Dendritic cell treated with granulocyte-macrophage colony-stimulating factor and Interleukin-4, amounts not matched to agents 40 ng/mL and 50 ng/mL, for 4 days (primary cell): ENCODE results near the gene HNRNPH1.

ENCODE experiments used
- H3K27ac Mint-ChIP-seq: one replicate; pipeline ENCODE4 v1.8.0; 2022; ENCODE audit warnings: mild to moderate bottlenecking, mixed read lengths
- H3K27me3 Mint-ChIP-seq: one replicate; pipeline ENCODE4 v1.8.0; 2022; ENCODE audit warnings: mild to moderate bottlenecking, mixed read lengths
- H3K36me3 Mint-ChIP-seq: one replicate; pipeline ENCODE4 v1.8.0; 2022; ENCODE audit warnings: low read depth, mixed read lengths
- H3K4me1 Mint-ChIP-seq: one replicate; pipeline ENCODE4 v1.8.0; 2022; ENCODE audit warnings: low read depth, mixed read lengths
- H3K4me3 Mint-ChIP-seq: one replicate; pipeline ENCODE4 v1.8.0; 2022; ENCODE audit warnings: mild to moderate bottlenecking, moderate library complexity, mixed read lengths
- H3K9me3 Mint-ChIP-seq: one replicate; pipeline ENCODE4 v1.8.0; 2022; ENCODE audit warnings: mixed read lengths
- intact Hi-C: fragments of 100-400 bp; cut with micrococcal nuclease; formaldehyde crosslinking; loops from one replicate; pipeline ENCODE4 v1.15.0; 2022

HNRNPH1 gene

DNA sequence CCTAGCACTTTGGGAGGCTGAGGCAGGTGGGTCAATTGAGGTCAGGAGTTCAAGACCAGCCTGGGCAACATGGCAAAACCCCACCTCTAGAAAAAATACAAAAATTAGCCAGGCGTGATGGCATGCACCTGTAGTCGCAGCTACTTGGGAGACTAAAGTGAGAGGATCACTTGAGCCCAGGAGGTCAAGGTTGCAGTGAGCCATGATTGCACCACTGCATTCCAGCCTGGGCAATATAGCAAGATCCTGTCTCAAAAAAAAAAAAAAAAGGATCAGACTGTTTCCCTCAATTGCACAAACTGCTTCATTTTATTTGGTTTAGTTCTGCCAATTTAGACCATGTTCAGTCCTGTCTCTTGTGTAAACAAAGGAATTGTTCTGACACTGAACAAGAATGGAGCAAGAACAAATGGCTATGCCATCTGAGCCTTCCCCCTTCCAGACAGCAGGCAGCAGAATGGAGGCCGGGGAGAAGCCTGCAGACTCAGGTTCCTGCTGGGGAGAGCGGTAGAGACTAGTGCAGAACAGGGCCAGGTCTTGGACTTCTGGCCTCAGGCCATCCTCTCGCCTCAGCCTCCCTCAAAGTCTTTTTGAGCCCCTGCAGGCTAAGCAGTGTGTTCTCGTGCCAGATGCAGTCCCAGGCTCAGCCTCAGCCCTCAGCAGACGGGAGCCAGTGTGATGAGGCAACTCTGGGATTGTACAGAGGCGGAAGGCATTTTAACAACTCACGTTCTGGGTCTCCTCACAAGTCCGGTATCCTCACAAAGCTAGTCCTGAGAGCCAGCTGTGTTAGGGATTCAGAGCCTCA lies 18.2 kb downstream of the HNRNPH1 start:
- Mint-ChIP-seq H3K36me3 (peaks cover 99% of the 10 kb centered on the region), H3K27me3 (no peaks in the 10 kb centered on the region), H3K27ac (no peak overlapping the region), H3K9me3 (no peaks in the 10 kb centered on the region), H3K4me3 (no peak overlapping the region), H3K4me1 (peaks cover 41% of the 10 kb centered on the region)
- intact Hi-C loops, result no loop called here

- peaks cover 43% of the 10 kb centered on the region for H3K4me1 Mint-ChIP-seq
- H3K4me3 Mint-ChIP-seq, result no peak overlapping the region
- no peak overlapping the region for H3K27ac Mint-ChIP-seq
- peaks cover 95% of the 10 kb centered on the region for H3K36me3 Mint-ChIP-seq
- intact Hi-C loops, result no loop called here
- no peaks in the 10 kb centered on the region for H3K9me3 Mint-ChIP-seq
- H3K27me3 Mint-ChIP-seq, result no peaks in the 10 kb centered on the region
Measured at GRCh38 chr5:179603308-179603707, 20.2 kb downstream of the HNRNPH1 start.

GRCh38 chr5:179601871-179602625 lies 21.4 kb downstream of the HNRNPH1 start:
- intact Hi-C loops, result no loop called here
- Mint-ChIP-seq H3K9me3 (no peaks in the 10 kb centered on the region), H3K27ac (no peak overlapping the region), H3K27me3 (no peaks in the 10 kb centered on the region), H3K36me3 (peaks cover 95% of the 10 kb centered on the region), H3K4me1 (peaks cover 40% of the 10 kb centered on the region), H3K4me3 (no peak overlapping the region)

- intact Hi-C loops, result no loop called here
- H3K9me3 Mint-ChIP-seq, result no peaks in the 10 kb centered on the region
- H3K4me3 Mint-ChIP-seq, result peak overlapping the region; percentile 31
- peaks cover 95% of the 10 kb centered on the region for H3K36me3 Mint-ChIP-seq
- H3K27ac Mint-ChIP-seq, result peak overlapping the region; percentile 69
- H3K4me1 Mint-ChIP-seq, result peaks cover 30% of the 10 kb centered on the region
- H3K27me3 Mint-ChIP-seq, result no peaks in the 10 kb centered on the region
Measured at GRCh38 chr5:179599973-179600372, 23.5 kb downstream of the HNRNPH1 start.

GRCh38 chr5:179599566-179599965 lies 23.9 kb downstream of the HNRNPH1 start:
- intact Hi-C loops, result no loop called here
- Mint-ChIP-seq H3K4me3 (no peak overlapping the region), H3K27me3 (no peaks in the 10 kb centered on the region), H3K9me3 (no peaks in the 10 kb centered on the region), H3K36me3 (peaks cover 95% of the 10 kb centered on the region), H3K4me1 (peaks cover 30% of the 10 kb centered on the region), H3K27ac (peak overlapping the region; percentile 69)

DNA sequence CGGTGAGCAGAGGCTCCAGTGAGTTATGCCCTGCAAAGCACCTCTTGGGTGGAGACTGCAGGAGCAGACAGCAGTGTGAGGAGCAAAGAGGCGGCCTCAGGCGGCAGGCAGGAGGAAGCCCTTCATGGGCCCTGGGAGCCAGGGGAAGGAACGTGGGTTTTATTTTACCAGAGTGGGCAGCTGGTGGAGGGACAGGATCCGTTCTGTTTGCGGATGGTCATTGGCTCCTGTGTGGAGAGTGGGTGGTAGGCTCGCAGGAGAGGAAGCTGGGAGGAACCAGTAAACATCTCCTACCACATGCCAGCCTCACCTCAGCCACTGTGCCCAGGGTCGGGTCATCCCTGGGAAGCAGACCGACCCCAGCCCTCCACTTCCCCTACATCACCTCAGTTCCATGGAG lies 24.4 kb downstream of the HNRNPH1 start:
- Mint-ChIP-seq H3K36me3 (peaks cover 95% of the 10 kb centered on the region), H3K27me3 (no peaks in the 10 kb centered on the region), H3K27ac (peak overlapping the region; percentile 69), H3K4me1 (peaks cover 30% of the 10 kb centered on the region), H3K4me3 (no peak overlapping the region), H3K9me3 (no peaks in the 10 kb centered on the region)
- intact Hi-C loops, result no loop called here

DNA sequence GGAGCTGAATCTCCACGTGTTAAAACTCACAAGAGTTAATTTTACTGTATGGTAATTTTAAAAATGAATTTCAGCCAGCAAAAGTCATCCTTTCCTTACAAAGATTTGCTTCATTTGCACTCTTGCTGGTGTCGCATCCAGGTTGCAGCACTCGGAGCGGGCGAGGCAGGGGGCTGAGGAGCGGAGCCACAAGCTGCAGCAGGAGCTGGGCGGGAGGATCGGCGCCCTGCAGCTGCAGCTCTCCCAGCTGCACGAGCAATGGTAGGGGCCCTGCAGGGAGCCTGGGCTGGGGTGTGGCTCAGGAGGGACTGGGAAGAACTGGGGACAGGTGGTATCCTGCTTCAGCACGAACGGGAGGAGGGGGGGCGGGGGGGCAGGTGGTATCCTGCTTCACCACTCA lies 27.1 kb downstream of the HNRNPH1 start:
- no peaks in the 10 kb centered on the region for H3K27me3 Mint-ChIP-seq
- H3K27ac Mint-ChIP-seq, result no peak overlapping the region
- H3K4me1 Mint-ChIP-seq, result peaks cover 30% of the 10 kb centered on the region
- intact Hi-C loops, result no loop called here
- peaks cover 95% of the 10 kb centered on the region for H3K36me3 Mint-ChIP-seq
- no peak overlapping the region for H3K4me3 Mint-ChIP-seq
- H3K9me3 Mint-ChIP-seq, result no peaks in the 10 kb centered on the region

DNA sequence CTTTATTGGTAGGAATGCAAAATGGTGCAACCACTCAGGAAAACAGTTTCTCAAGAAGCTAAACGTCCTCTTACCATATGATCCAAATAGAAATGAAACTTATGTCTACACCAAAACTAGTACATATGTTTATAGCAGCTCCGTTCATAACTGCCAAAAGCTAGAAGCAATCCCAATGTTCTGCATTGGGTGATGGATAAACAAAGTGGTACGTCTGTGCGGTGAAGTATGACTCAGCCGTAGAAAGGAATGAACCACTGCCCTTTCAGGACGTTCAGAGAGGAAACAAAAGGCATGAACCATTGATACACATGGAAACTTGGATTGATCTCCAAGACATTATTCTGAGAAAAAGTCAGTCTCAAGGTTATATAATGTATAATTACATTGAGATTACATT lies 27.6 kb downstream of the HNRNPH1 start:
- Mint-ChIP-seq H3K27ac (no peak overlapping the region), H3K4me1 (peaks cover 30% of the 10 kb centered on the region), H3K9me3 (no peaks in the 10 kb centered on the region), H3K27me3 (no peaks in the 10 kb centered on the region), H3K36me3 (peaks cover 95% of the 10 kb centered on the region), H3K4me3 (no peak overlapping the region)
- intact Hi-C loops, result no loop called here

GRCh38 chr5:179588166-179588565 lies 35.3 kb downstream of the HNRNPH1 start:
- Mint-ChIP-seq H3K9me3 (no peaks in the 10 kb centered on the region), H3K4me1 (peaks cover 20% of the 10 kb centered on the region), H3K27me3 (no peaks in the 10 kb centered on the region), H3K27ac (no peak overlapping the region), H3K36me3 (peaks cover 91% of the 10 kb centered on the region), H3K4me3 (no peak overlapping the region)
- intact Hi-C loops, result no loop called here

GRCh38 chr5:179585941-179586401 lies 37.5 kb downstream of the HNRNPH1 start:
- Mint-ChIP-seq H3K4me3 (peak overlapping the region; percentile 26), H3K27me3 (no peaks in the 10 kb centered on the region), H3K27ac (peak overlapping the region; percentile 86), H3K36me3 (peaks cover 85% of the 10 kb centered on the region), H3K9me3 (no peaks in the 10 kb centered on the region), H3K4me1 (peaks cover 20% of the 10 kb centered on the region)
- intact Hi-C loops, result no loop called here

- H3K4me1 Mint-ChIP-seq, result peaks cover 5% of the 10 kb centered on the region
- intact Hi-C loops, result no loop called here
- peaks cover 96% of the 10 kb centered on the region for H3K36me3 Mint-ChIP-seq
- no peaks in the 10 kb centered on the region for H3K27me3 Mint-ChIP-seq
- no peak overlapping the region for H3K27ac Mint-ChIP-seq
- no peak overlapping the region for H3K4me3 Mint-ChIP-seq
- H3K9me3 Mint-ChIP-seq, result no peaks in the 10 kb centered on the region
Measured at GRCh38 chr5:179577286-179577960, 46.0 kb downstream of the HNRNPH1 start.

GRCh38 chr5:179572386-179572785 lies 51.1 kb downstream of the HNRNPH1 start:
- Mint-ChIP-seq H3K36me3 (peaks cover 90% of the 10 kb centered on the region), H3K4me1 (peaks cover 11% of the 10 kb centered on the region), H3K27ac (no peak overlapping the region), H3K9me3 (no peaks in the 10 kb centered on the region), H3K27me3 (no peaks in the 10 kb centered on the region), H3K4me3 (no peak overlapping the region)
- intact Hi-C loops, result no loop called here

DNA sequence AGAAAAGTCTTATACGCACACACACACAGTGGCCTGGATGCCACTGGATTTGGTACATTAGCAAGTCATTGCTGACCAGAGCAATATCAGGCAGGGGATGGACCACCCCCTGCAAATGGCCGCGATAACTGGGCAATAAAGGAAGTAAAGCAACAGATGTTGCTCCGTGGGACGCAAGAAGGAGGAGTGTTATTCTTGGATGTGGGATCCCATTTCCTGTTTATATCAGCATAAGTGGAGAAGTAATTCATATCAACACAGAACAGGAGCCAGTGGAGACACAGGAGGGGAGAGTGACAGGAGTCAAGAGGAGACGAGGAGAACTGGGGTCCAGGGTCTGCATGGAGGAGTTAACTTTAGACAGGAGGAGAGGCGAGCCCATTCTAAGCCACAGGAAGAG lies 54.8 kb downstream of the HNRNPH1 start:
- Mint-ChIP-seq H3K4me3 (no peak overlapping the region), H3K4me1 (peaks cover 6% of the 10 kb centered on the region), H3K9me3 (no peaks in the 10 kb centered on the region), H3K27me3 (no peaks in the 10 kb centered on the region), H3K27ac (peak overlapping the region; percentile 60), H3K36me3 (peaks cover 89% of the 10 kb centered on the region)
- intact Hi-C loops, result no loop called here

- Mint-ChIP-seq H3K27ac (no peak overlapping the region), H3K36me3 (peaks cover 86% of the 10 kb centered on the region), H3K27me3 (no peaks in the 10 kb centered on the region), H3K4me3 (no peak overlapping the region), H3K4me1 (peaks cover 12% of the 10 kb centered on the region), H3K9me3 (no peaks in the 10 kb centered on the region)
- intact Hi-C loops, result no loop called here
Measured at GRCh38 chr5:179564526-179564925, 58.9 kb downstream of the HNRNPH1 start.
